Ishikawa (cell line): ENCODE data around the gene ANKRD12.

Experiments
- CEBPB ChIP-seq: IDR thresholded peaks from 2 replicates; pipeline ENCODE4 v1.6.1; 2012
- CREB1 ChIP-seq: IDR thresholded peaks from 2 replicates; pipeline ENCODE4 v1.6.1; 2012; ENCODE audit warnings: low read depth
- EGR1 ChIP-seq: IDR thresholded peaks from 2 replicates; pipeline ENCODE4 v1.6.1; 2012
- EP300 ChIP-seq: IDR thresholded peaks from 2 replicates; pipeline ENCODE4 v1.6.1; 2012; ENCODE audit warnings: borderline replicate concordance
- FOXM1 ChIP-seq: IDR thresholded peaks from 2 replicates; pipeline ENCODE4 v1.6.1; 2012; ENCODE audit warnings: low read depth, borderline replicate concordance
- NFIC ChIP-seq: IDR thresholded peaks from 2 replicates; pipeline ENCODE4 v1.6.1; 2012
- RAD21 ChIP-seq: IDR thresholded peaks from 2 replicates; pipeline ENCODE4 v1.6.1; 2012; ENCODE audit warnings: low read depth
- TAF1 ChIP-seq: IDR thresholded peaks from 2 replicates; pipeline ENCODE4 v1.6.1; 2012; ENCODE audit warnings: low read depth, mild to moderate bottlenecking
- TCF12 ChIP-seq: IDR thresholded peaks from 2 replicates; pipeline ENCODE4 v1.6.1; 2012; ENCODE audit warnings: low read depth
- TEAD4 ChIP-seq: IDR thresholded peaks from 2 replicates; pipeline ENCODE4 v1.6.1; 2012
- YY1 ChIP-seq: IDR thresholded peaks from 2 replicates; pipeline ENCODE4 v1.6.1; 2012; ENCODE audit warnings: low read depth
- ZBTB7A ChIP-seq: IDR thresholded peaks from 2 replicates; pipeline ENCODE4 v1.6.1; 2012; ENCODE audit warnings: low read depth
- TF ChIP-seq, protein P1 (sequence below): IDR thresholded peaks from 2 replicates; pipeline ENCODE4 v1.6.1; 2012
- TF ChIP-seq, protein P2 (sequence below): IDR thresholded peaks from 2 replicates; pipeline ENCODE4 v1.6.1; 2012
- TF ChIP-seq, protein P3 (sequence below): IDR thresholded peaks from 2 replicates; pipeline ENCODE4 v1.6.1; 2012; ENCODE audit warnings: low read depth, mild to moderate bottlenecking

The ANKRD12 gene

DNA sequence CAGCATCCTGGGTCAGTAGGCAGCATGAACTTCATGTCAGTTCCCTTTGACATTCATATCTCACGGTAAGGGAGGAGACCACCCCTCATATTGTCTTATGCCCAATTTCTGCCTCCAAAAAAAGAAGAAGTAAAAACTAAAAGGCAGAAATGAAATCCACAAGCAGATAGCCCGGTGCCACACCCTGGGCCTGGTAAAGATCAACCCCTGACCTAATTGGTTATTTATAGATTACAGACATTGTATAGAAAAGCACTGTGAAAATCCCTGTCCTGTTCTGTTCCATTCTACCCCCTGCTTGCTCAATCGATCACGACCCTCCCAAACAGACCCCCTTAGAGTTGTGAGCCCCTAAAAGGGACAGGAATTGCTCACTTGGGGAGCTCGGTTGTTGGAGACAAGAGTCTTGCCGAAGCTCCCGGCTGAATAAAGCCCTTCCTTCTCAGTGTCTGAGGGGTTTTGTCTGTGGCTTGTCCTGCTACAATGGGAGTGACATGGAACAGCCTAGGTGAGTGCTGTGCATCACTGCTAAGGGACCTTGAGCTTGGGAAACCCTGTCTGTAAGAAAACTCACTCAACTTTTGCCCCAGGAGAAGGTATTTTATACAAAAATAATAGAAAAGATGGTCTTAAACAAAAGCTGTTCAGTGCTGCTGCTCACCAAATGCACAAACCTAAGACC is 23.0 kb upstream of the ANKRD12 start:
- TF ChIP-seq FOXM1 (no peak), EP300 (no peak), CREB1 (no peak), YY1 (no peak), TAF1 (no peak), NFIC (no peak), EGR1 (no peak), CEBPB (no peak), RAD21 (no peak), TEAD4 (no peak), ZBTB7A (no peak), TCF12 (no peak)
- TF ChIP-seq, protein P1, sequence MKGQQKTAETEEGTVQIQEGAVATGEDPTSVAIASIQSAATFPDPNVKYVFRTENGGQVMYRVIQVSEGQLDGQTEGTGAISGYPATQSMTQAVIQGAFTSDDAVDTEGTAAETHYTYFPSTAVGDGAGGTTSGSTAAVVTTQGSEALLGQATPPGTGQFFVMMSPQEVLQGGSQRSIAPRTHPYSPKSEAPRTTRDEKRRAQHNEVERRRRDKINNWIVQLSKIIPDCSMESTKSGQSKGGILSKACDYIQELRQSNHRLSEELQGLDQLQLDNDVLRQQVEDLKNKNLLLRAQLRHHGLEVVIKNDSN, result no peak
- TF ChIP-seq, protein P2, sequence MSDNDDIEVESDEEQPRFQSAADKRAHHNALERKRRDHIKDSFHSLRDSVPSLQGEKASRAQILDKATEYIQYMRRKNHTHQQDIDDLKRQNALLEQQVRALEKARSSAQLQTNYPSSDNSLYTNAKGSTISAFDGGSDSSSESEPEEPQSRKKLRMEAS, result no peak
- TF ChIP-seq, protein P3, sequence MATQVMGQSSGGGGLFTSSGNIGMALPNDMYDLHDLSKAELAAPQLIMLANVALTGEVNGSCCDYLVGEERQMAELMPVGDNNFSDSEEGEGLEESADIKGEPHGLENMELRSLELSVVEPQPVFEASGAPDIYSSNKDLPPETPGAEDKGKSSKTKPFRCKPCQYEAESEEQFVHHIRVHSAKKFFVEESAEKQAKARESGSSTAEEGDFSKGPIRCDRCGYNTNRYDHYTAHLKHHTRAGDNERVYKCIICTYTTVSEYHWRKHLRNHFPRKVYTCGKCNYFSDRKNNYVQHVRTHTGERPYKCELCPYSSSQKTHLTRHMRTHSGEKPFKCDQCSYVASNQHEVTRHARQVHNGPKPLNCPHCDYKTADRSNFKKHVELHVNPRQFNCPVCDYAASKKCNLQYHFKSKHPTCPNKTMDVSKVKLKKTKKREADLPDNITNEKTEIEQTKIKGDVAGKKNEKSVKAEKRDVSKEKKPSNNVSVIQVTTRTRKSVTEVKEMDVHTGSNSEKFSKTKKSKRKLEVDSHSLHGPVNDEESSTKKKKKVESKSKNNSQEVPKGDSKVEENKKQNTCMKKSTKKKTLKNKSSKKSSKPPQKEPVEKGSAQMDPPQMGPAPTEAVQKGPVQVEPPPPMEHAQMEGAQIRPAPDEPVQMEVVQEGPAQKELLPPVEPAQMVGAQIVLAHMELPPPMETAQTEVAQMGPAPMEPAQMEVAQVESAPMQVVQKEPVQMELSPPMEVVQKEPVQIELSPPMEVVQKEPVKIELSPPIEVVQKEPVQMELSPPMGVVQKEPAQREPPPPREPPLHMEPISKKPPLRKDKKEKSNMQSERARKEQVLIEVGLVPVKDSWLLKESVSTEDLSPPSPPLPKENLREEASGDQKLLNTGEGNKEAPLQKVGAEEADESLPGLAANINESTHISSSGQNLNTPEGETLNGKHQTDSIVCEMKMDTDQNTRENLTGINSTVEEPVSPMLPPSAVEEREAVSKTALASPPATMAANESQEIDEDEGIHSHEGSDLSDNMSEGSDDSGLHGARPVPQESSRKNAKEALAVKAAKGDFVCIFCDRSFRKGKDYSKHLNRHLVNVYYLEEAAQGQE, result no peak

DNA sequence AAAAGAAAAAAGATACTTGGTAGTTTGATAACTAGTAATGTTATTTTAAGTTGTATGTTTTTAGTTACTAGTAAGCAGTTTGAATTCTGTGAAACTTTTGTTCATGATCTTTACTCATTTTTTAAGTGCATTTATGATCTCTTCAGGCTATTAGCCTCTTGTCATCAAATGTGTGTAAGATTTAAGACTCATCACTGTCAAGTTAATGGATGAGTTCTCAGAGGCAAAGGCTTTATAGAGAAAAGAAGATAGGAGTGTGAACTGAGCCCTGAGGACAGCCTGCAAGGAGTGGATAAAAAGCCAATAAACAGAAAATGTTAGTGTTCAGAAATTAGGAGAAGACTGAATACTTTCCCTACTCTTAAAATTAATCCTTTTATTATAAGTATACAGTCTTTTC is 20.6 kb upstream of the ANKRD12 start:
- TF ChIP-seq, protein P2, result no peak
- TF ChIP-seq, protein P3, result no peak
- TF ChIP-seq RAD21 (no peak), TCF12 (no peak), TEAD4 (no peak), EGR1 (no peak), EP300 (no peak), CEBPB (no peak), YY1 (no peak), ZBTB7A (no peak), FOXM1 (no peak), NFIC (no peak)
- TF ChIP-seq, protein P1, result no peak

DNA sequence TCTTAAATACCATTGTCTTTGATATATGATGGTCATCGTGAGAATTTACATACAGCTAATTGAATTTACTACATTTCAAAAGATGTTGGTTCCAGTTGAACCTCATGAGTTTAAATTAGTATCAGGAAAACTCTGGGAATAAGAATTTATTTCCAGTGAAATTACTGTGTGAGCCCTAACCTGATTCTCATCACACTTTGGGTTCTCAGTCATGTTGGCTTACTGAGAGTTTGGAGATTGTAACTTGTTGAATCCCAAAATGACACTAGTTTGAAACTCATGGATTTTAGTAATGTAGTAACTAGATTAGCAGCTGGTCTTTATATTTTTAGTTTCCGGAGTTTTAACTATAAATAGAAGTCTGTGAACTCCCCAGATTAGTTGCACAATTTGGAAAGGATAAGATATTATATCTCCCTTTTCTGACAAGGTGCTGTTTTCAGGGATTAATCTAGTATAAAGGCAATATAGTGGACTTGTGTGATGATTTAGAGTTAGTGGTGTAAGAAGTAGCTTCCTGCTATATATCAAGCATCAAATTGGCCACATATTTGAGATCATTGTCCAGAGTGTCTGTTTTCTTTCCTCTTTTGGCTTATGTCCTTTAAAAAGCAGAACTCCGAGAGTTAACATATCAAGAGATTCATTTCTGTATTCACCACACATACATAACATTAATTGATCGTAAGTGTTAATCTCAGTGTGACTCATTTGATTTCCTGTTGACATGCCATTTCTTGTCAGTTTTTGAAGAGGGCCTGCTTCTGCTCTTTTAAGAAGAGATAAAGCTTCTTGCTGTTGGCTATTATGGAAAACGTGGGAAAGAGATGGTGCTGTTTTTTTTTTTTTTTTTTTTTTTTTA is 18.4 kb upstream of the ANKRD12 start:
- TF ChIP-seq TCF12, result no peak
- TF ChIP-seq, protein P2, result no peak
- TF ChIP-seq EGR1, result no peak
- TF ChIP-seq, protein P1, result no peak
- TF ChIP-seq, protein P3, result no peak
- TF ChIP-seq CREB1, result no peak
- TF ChIP-seq TEAD4, result no peak
- TF ChIP-seq RAD21, result no peak
- no peak for TF ChIP-seq EP300
- TF ChIP-seq FOXM1, result no peak
- TF ChIP-seq CEBPB, result no peak
- no peak for TF ChIP-seq YY1
- no peak for TF ChIP-seq TAF1
- TF ChIP-seq NFIC, result no peak
- no peak for TF ChIP-seq ZBTB7A
